Activated T-cell treated with anti-CD3 and anti-CD28 coated beads, Interleukin-2, amount 50 U/mL, for 24 hours (primary cell): ENCODE results near the gene MYH10.
A peak's percentile ranks its signal among the peaks of the same experiment; 100 is the strongest.
"Not testable (repeated sequence)": the region's sequence is repeated elsewhere in the genome, so short reads cannot be mapped to it uniquely, and the experiment has no call there.

Source experiments
- DNase-seq: peaks from one replicate; pipeline ENCODE4 v3.0.0-alpha.2; 2020
- H3K27ac Mint-ChIP-seq: 2 replicates; pipeline ENCODE4 v1.8.0; 2020; ENCODE audit warnings: mild to moderate bottlenecking, mixed read lengths
- H3K27me3 Mint-ChIP-seq: 2 replicates; pipeline ENCODE4 v1.8.0; 2020; ENCODE audit warnings: mixed read lengths
- H3K36me3 Mint-ChIP-seq: 2 replicates; pipeline ENCODE4 v1.8.0; 2020; ENCODE audit warnings: low read depth, mixed read lengths
- H3K4me1 Mint-ChIP-seq: 2 replicates; pipeline ENCODE4 v1.8.0; 2020; ENCODE audit warnings: low read depth, mixed read lengths
- H3K4me3 Mint-ChIP-seq: 2 replicates; pipeline ENCODE4 v1.8.0; 2020; ENCODE audit warnings: mild to moderate bottlenecking, moderate library complexity, mixed read lengths
- H3K9me3 Mint-ChIP-seq: 2 replicates; pipeline ENCODE4 v1.8.0; 2020; ENCODE audit warnings: mixed read lengths

MYH10 gene

GRCh38 chr17:8630227-8630801 is at the start of gene MYH10:
Gene MYH10, minus strand, starts transcription at chr17:8630725. Its CDS starts 7,479 bp downstream, at chr17:8623246.
- no peaks in the 10 kb centered on the region for H3K9me3 Mint-ChIP-seq
- peak within 1 kb of the TSS; percentile 94 for H3K4me3 Mint-ChIP-seq
- DNase-seq = no peak
- H3K27me3 Mint-ChIP-seq = peaks cover 65% of the 10 kb centered on the region
- peaks cover 3% of the 10 kb centered on the region for H3K36me3 Mint-ChIP-seq
- peak within 1 kb of the TSS; percentile 85 for H3K27ac Mint-ChIP-seq
- peaks cover 14% of the 10 kb centered on the region for H3K4me1 Mint-ChIP-seq

DNA sequence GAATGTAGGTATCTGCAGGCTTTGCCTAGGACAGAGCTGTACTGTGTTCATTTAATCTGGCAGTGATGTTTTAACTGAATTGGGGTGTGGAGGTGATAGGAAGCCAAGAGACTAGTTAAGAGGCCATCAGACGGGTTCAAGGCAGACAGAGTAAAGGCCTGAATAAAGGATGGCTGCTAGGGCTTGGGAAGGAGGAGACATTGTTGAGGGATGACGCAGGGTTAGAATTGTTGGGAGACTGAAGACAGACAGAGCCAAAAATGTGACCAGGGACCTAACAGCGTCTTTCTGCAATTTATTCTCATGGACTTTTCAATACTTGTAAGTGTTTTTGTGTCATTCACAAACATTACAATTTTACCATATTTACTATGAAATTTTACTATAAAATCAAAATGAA is 48.6 kb upstream of the MYH10 start:
- Mint-ChIP-seq H3K27me3 (peaks cover 25% of the 10 kb centered on the region), H3K9me3 (no peaks in the 10 kb centered on the region), H3K36me3 (no peaks in the 10 kb centered on the region), H3K4me3 (no peak overlapping the region), H3K4me1 (no peaks in the 10 kb centered on the region), H3K27ac (no peak overlapping the region)
- DNase-seq = no peak

DNA sequence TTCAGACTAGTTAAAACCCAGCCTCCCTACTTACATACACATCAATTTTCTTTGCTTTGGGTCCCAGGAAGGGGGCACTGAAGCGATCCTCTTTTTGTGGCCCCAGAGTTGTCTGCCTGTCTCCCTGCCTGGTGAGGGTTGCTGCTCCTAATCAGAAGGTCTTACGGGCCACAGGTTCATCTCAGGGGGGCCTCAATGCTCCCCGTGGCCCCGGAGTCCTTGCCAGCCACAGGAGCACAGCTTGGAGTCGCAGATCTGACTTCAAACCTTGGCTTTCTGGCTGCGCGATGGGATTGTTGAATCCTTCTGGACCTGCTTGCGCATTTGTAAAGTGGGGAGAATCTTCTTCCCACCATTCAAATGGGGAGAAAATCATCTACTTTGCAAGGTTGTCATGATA is 44.8 kb upstream of the MYH10 start:
- H3K9me3 Mint-ChIP-seq = no peaks in the 10 kb centered on the region
- H3K27ac Mint-ChIP-seq = no peak overlapping the region
- no peak overlapping the region for H3K4me3 Mint-ChIP-seq
- H3K4me1 Mint-ChIP-seq = no peaks in the 10 kb centered on the region
- H3K36me3 Mint-ChIP-seq = no peaks in the 10 kb centered on the region
- DNase-seq = no peak
- H3K27me3 Mint-ChIP-seq = peaks cover 15% of the 10 kb centered on the region

DNA sequence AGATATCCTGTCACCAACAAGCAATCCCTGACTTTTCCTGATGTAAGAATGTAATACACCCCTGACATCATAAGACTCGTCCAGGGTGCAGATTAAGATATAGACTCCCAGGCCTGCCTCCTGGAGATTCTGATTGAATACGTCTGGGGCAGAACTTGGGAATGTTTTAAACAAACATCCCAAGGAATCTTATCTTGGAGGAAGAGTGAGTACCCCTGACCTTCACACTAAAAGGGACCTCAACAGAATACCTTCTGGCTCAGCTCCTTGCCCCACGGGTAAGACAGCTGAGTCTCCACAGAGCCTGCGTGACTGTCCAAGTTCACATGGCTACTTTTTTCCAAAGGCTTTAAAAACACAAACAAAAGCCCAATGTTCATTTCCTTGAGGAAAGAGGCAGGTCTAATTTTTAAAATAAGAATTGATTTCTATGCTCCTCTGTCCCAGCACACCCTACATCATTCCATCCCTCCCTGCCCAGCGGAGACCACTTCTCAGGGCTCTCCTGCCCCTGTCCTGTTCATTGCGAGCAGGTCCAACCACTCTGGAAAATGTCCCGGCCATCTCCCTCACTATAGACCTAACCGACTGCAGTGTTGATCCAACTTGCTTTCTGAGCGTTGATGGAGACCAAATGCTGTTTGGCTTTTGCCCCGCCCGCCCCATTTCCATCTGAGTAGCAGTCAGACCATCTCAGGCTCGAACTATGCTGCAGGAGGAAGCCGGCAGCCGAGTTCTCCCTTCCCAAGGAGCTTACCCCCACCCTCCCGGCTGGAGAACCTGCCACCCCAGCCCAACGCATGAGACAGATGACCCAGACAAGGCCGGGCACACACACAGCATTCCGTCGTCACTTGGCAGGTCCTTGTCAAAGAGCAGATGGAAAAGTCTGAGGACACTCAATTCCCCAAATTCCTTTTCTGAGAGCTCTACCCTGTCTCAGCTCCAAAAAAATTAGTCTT is 44.1 kb upstream of the MYH10 start:
- Mint-ChIP-seq H3K36me3 (no peaks in the 10 kb centered on the region), H3K27ac (no peak overlapping the region), H3K4me3 (no peak overlapping the region), H3K9me3 (no peaks in the 10 kb centered on the region), H3K4me1 (no peaks in the 10 kb centered on the region), H3K27me3 (peaks cover 11% of the 10 kb centered on the region)
- DNase-seq = no peak

- Mint-ChIP-seq H3K4me1 (no peaks in the 10 kb centered on the region), H3K4me3 (no peak overlapping the region), H3K27me3 (peaks cover 5% of the 10 kb centered on the region), H3K9me3 (no peaks in the 10 kb centered on the region), H3K36me3 (no peaks in the 10 kb centered on the region), H3K27ac (no peak overlapping the region)
- DNase-seq = no peak
Measured at GRCh38 chr17:8673612-8674011, 43.1 kb upstream of the MYH10 start.

DNA sequence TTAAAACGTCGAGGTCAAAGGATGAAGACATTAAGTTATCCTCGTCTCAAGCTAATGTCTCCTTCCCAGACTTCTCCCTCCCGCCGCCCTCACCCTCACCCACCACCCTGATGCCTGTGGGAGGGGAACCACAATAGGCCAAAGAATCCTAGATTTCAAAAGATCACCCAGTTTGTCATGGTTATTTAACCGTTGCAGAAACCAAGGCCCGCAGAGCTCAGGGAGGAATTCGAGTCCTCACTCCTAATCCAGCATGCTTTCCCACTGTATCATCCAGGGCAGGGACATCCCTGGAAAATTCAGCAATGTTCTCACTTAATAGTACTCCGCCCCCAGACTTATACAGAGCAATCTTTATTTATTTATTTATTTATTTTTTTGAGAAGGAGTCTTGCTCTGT is 41.8 kb upstream of the MYH10 start:
- Mint-ChIP-seq H3K27ac (no peak overlapping the region), H3K36me3 (no peaks in the 10 kb centered on the region), H3K4me3 (no peak overlapping the region), H3K9me3 (no peaks in the 10 kb centered on the region), H3K4me1 (no peaks in the 10 kb centered on the region), H3K27me3 (peaks cover 4% of the 10 kb centered on the region)
- DNase-seq = no peak

DNA sequence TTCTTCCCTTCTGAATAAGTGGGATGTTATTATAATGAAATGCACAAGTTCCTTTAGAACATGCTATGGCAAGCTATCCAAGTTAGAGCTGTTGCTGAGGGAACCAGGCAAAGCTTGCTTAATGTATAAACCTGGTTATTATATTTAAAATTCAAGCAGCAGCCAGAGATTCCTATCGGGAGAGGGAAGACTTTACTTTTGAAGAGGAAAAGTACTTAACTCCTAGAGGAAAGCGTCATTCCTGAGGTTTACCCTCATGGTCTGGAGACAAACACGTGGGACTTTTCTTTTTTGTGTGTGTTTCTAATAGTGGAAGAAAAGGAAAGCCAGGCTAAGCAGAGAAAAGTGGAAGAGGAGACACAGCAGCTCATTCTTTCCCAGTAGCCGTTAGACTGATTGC is 39.9 kb upstream of the MYH10 start:
- Mint-ChIP-seq H3K36me3 (no peaks in the 10 kb centered on the region), H3K27me3 (peaks cover 7% of the 10 kb centered on the region), H3K4me1 (no peaks in the 10 kb centered on the region), H3K4me3 (no peak overlapping the region), H3K9me3 (no peaks in the 10 kb centered on the region), H3K27ac (no peak overlapping the region)
- DNase-seq = no peak

DNA sequence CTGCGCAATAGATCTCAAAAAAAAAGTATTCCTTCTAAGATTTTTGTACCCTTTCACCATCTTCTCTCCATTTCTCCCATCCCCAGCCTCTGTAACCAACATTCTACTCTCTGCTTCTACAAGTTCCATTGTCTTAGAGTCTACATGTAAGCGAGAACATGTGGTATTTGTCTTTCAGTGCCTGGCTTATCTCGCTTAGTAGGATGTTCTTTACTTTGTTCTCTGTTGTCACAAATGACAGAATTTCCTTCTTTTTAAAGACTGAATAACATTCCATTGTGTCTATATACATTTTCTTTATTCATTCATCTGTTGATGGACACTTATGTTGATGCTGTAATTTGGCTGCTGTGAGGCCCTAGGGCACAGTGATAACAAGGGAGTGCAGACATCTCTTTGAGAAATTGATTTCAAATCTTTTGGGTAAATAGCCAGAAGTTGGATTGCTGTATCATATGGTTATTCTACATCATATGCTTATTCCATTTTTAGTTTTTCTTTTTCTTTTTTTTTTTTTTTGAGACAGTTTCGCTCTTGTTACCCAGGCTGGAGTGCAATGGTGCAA is 37.7 kb upstream of the MYH10 start:
- Mint-ChIP-seq H3K36me3 (no peaks in the 10 kb centered on the region), H3K4me3 (no peak overlapping the region), H3K9me3 (no peaks in the 10 kb centered on the region), H3K4me1 (no peaks in the 10 kb centered on the region), H3K27me3 (peaks cover 18% of the 10 kb centered on the region), H3K27ac (no peak overlapping the region)
- no peak for DNase-seq

- H3K4me1 Mint-ChIP-seq = no peaks in the 10 kb centered on the region
Measured at GRCh38 chr17:8667421-8667820, 36.9 kb upstream of the MYH10 start.

GRCh38 chr17:8665684-8666083 is 35.2 kb upstream of the MYH10 start:
- no peak overlapping the region for H3K27ac Mint-ChIP-seq
- no peak for DNase-seq
- H3K27me3 Mint-ChIP-seq = peaks cover 18% of the 10 kb centered on the region
- no peaks in the 10 kb centered on the region for H3K9me3 Mint-ChIP-seq
- H3K4me1 Mint-ChIP-seq = no peaks in the 10 kb centered on the region
- H3K4me3 Mint-ChIP-seq = no peak overlapping the region
- no peaks in the 10 kb centered on the region for H3K36me3 Mint-ChIP-seq

More at GRCh38 chr17:8667421-8667820, 36.9 kb upstream of the MYH10 start:
- no peaks in the 10 kb centered on the region for H3K36me3 Mint-ChIP-seq
- no peak overlapping the region for H3K27ac Mint-ChIP-seq
- H3K4me3 Mint-ChIP-seq = no peak overlapping the region
- H3K9me3 Mint-ChIP-seq = no peaks in the 10 kb centered on the region
- peaks cover 18% of the 10 kb centered on the region for H3K27me3 Mint-ChIP-seq
- no peak for DNase-seq

DNA sequence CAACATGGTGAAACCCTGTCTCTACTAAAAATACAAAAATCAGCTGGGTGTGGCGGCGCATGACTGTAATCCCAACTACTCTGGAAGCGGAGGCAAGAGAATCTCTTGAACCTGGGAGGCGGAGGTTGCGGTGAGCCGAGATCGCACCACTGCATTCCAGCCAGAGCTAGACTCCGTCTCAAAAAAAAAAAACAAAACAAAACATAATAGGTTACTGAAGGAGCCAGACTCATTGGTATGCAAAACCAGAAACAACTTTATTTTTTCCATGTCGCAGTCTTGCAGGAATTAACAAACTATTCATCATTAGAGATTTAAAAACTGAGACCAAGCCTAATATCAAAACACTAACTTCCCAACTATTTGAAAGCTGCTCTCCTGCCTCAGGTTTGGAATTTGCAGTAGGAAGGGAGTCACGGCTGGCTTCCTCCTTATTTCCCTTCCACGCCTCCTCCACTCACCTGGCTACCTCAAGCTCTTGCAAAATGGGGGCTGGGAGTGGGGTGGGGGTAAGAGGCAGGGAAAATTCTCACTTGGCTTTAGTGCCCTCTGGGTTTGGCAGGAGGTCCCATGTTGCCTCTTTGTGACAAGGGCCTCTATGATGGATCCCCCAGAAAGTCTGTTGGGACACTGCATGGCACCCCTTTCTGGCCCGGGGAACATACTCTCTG is 34.1 kb upstream of the MYH10 start:
- no peaks in the 10 kb centered on the region for H3K9me3 Mint-ChIP-seq
- peaks cover 18% of the 10 kb centered on the region for H3K27me3 Mint-ChIP-seq
- no peak for DNase-seq
- H3K4me1 Mint-ChIP-seq = no peaks in the 10 kb centered on the region
- no peak overlapping the region for H3K27ac Mint-ChIP-seq
- no peak overlapping the region for H3K4me3 Mint-ChIP-seq
- no peaks in the 10 kb centered on the region for H3K36me3 Mint-ChIP-seq

DNA sequence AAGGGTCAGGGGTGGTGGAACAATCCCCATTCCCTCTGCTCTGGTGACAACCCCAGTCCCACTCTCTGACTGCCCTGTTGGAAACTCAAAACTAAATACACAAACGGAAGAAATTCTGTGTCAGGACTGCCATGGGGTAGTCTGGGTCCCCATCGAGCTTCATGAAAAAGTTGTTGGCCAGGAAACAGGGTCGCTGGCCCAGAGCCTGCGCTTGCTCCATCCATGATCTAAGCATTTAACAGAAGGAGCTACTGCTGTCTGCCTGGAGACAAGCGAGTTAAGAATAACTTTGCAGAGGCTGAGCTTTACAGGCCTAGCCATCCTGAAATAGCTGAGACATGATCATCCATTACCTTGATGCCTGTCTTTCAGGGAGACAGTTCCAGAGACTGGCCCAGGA is 32.4 kb upstream of the MYH10 start:
- no peak for DNase-seq
- Mint-ChIP-seq H3K36me3 (no peaks in the 10 kb centered on the region), H3K9me3 (no peaks in the 10 kb centered on the region), H3K27ac (no peak overlapping the region), H3K4me1 (no peaks in the 10 kb centered on the region), H3K27me3 (peaks cover 18% of the 10 kb centered on the region), H3K4me3 (no peak overlapping the region)

DNA sequence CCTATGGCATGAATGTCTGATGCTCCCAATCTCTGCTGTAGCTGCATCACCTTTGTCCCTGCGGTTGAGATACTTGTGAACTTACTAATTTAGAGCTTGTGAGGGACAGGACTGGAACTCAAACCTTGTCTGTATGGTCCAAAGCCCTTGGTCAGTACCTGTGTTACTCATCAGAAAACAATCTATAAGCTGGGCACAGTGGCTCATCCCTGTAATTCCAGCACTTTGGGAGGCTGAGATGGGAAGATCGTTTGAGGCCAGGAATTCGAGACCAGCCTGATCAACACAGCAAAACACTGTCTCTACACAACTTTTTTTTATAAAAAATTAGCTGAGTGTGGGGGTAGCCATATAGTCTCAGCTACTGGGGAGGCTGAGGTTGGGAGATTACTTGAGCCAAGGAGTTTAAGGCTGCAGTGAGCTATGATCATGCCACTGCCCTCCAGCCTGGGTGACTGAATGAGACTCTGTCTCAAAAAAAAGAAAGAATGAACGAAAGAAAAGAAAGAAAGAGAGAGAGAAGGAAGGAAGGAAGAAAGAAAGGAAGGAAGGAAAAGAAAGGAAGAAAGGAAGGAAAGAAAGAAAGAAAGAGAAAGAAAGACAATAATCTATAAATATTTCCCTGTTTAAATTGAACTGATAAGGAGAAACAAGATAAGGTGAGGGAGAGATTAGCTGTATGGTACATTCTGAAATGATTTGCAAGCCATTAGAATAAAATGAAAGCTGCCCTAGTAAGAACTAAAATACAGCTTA is 31.7 kb upstream of the MYH10 start:
- DNase-seq = no peak
- H3K4me1 Mint-ChIP-seq = no peaks in the 10 kb centered on the region
- no peak overlapping the region for H3K27ac Mint-ChIP-seq
- H3K36me3 Mint-ChIP-seq = no peaks in the 10 kb centered on the region
- H3K27me3 Mint-ChIP-seq = peaks cover 18% of the 10 kb centered on the region
- peaks cover 2% of the 10 kb centered on the region for H3K9me3 Mint-ChIP-seq
- no peak overlapping the region for H3K4me3 Mint-ChIP-seq

- H3K9me3 Mint-ChIP-seq, H3K4me1 Mint-ChIP-seq, H3K27ac Mint-ChIP-seq, H3K4me3 Mint-ChIP-seq, DNase-seq, H3K36me3 Mint-ChIP-seq: not testable (repeated sequence)
- H3K27me3 Mint-ChIP-seq = peaks cover 15% of the 10 kb centered on the region
Measured at GRCh38 chr17:8660709-8661108, 30.2 kb upstream of the MYH10 start.
